Right lobe of liver (tissue), 4 donors: ENCODE data around the gene SOCS7.

ENCODE experiments used
- CTCF ChIP-seq, 4 donors: fragments of 200-600 bp in 3 of 4; fragments of 450-650 bp in 1 of 4; IDR thresholded peaks; one replicate each; pipeline versions ENCODE4 v1.5.1 to v1.8.0; 2016 to 2022; ENCODE audit warnings: antibody characterized with exemption in 4 of 4, mild to moderate bottlenecking in 2 of 4
- POLR2A ChIP-seq: fragments of 450-650 bp; IDR thresholded peaks from one replicate; pipeline ENCODE4 v1.6.1; 2017; ENCODE audit warnings: antibody characterized with exemption, mild to moderate bottlenecking
- donor health status: DM: no; HTN: no; CAD: no.
- donor health status: DM: no; HTN: no; CAD: no.
- donor health status: DM: no; HTN: yes; CAD: no.

GRCh38 chr17:38338535-38338934 lies 13.1 kb upstream of the SOCS7 start:
- TF ChIP-seq CTCF (IDR thresholded peaks at IDR 0.05), result no peak
- TF ChIP-seq POLR2A, result no peak
